ENCODE data around the gene NTRK2. TPM values are rescaled to one million over a fixed set of nuclear protein-coding genes. Genes with fewer than 3 reads are reported as not detected.

NTRK2 gene
- total RNA-seq, 2 experiments from 2014 or later, result 0.06 TPM; not detected in 1

GRCh38 chr9:84829997-84830696 lies 160.6 kb downstream of the NTRK2 start:
- no peak for DNase-seq (ENCODE audit: low spot score)
- Histone ChIP-seq H2AFZ (ENCODE audit: low read length) (no peak overlapping the region), H3K9me3 (ENCODE audit: low read length) (no peaks in the 10 kb centered on the region), H4K20me1 (ENCODE audit: insufficient read depth, low read length) (no peaks in the 10 kb centered on the region), H3K4me1 (ENCODE audit: insufficient read depth, low read length, poor library complexity, severe bottlenecking) (no peaks in the 10 kb centered on the region), H3K4me3 (ENCODE audit: low read depth, low read length, poor library complexity, severe bottlenecking) (no peak overlapping the region), H3K4me2 (ENCODE audit: low read length) (no peak overlapping the region), H3K9me2 (ENCODE audit: insufficient read depth, low read length) (no peaks in the 10 kb centered on the region), H3K79me2 (ENCODE audit: insufficient read depth, low read depth, low read length) (no peaks in the 10 kb centered on the region), H3K36me3 (ENCODE audit: insufficient read depth, low read length) (no peaks in the 10 kb centered on the region), H3K27ac (ENCODE audit: low read depth, low read length, poor library complexity, severe bottlenecking) (no peak overlapping the region)
- no TSS peak for BruUV-seq (replicated peaks)
- CTCF ChIA-PET (ENCODE audit: unreplicated experiment), result no interaction called here
- POLR2A ChIA-PET, result no interaction called here
- TF ChIP-seq CTCF (conservative IDR thresholded peaks at IDR 0.05; ENCODE audit: low read length), result no peak
- TF ChIP-seq EZH2phosphoT487 (IDR thresholded peaks at IDR 0.05; ENCODE audit: borderline replicate concordance, low read depth, low read length), result no peak
- intact Hi-C loops (cut with micrococcal nuclease; ENCODE audit: unreplicated experiment), result no loop called here

GRCh38 chr9:84831377-84831776 lies 161.8 kb downstream of the NTRK2 start:
- Histone ChIP-seq H3K9me3 (ENCODE audit: low read length) (no peaks in the 10 kb centered on the region), H3K4me3 (ENCODE audit: low read depth, low read length, poor library complexity, severe bottlenecking) (no peak overlapping the region), H3K36me3 (ENCODE audit: insufficient read depth, low read length) (no peaks in the 10 kb centered on the region), H4K20me1 (ENCODE audit: insufficient read depth, low read length) (no peaks in the 10 kb centered on the region), H3K9me2 (ENCODE audit: insufficient read depth, low read length) (no peaks in the 10 kb centered on the region), H3K4me1 (ENCODE audit: insufficient read depth, low read length, poor library complexity, severe bottlenecking) (no peaks in the 10 kb centered on the region), H2AFZ (ENCODE audit: low read length) (no peak overlapping the region), H3K79me2 (ENCODE audit: insufficient read depth, low read depth, low read length) (no peaks in the 10 kb centered on the region), H3K4me2 (ENCODE audit: low read length) (no peak overlapping the region), H3K27ac (ENCODE audit: low read depth, low read length, poor library complexity, severe bottlenecking) (no peak overlapping the region)
- TF ChIP-seq CTCF (conservative IDR thresholded peaks at IDR 0.05; ENCODE audit: low read length) (no peak), EZH2phosphoT487 (IDR thresholded peaks at IDR 0.05; ENCODE audit: borderline replicate concordance, low read depth, low read length) (no peak)
- no peak for DNase-seq (ENCODE audit: low spot score)
- intact Hi-C loops (cut with micrococcal nuclease; ENCODE audit: unreplicated experiment), result no loop called here
- ChIA-PET CTCF (ENCODE audit: unreplicated experiment) (no interaction called here), POLR2A (interaction anchor here (0.6 kb wide), 1 partner anchor 156 kb away, joined by 4 read pairs; no protein-coding TSS in a partner anchor)
- no TSS peak for BruUV-seq (replicated peaks)

DNA sequence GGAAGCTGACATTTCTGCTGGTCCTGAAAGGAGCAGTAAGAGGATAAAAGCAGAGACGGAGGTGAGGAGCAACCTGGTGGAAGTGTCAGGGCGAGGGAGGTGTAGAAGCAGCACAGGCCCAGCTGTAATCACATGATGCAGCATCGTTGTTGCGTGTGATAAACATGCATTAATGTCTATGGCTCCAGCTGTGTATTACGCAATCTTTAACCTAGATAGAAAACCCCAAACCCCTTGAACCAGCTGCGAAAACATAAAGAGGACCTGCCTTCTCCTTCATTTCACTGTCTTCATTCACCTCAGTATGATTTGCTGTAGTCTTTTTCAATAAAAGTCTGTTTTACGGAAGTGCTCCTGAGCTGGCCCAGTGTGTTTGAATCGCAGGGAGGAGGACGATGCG lies 162.9 kb downstream of the NTRK2 start:
- no TSS peak for BruUV-seq (replicated peaks)
- no peak for TF ChIP-seq CTCF (conservative IDR thresholded peaks at IDR 0.05; ENCODE audit: low read length)
- no peak for DNase-seq (ENCODE audit: low spot score)
- ChIA-PET CTCF (ENCODE audit: unreplicated experiment) (no interaction called here), POLR2A (no interaction called here)
- H4K20me1 ChIP-seq (ENCODE audit: insufficient read depth, low read length), result no peaks in the 10 kb centered on the region
- H2AFZ ChIP-seq (ENCODE audit: low read length), result no peak overlapping the region
- H3K36me3 ChIP-seq (ENCODE audit: insufficient read depth, low read length), result no peaks in the 10 kb centered on the region
- H3K79me2 ChIP-seq (ENCODE audit: insufficient read depth, low read depth, low read length), result no peaks in the 10 kb centered on the region
- H3K4me3 ChIP-seq (ENCODE audit: low read depth, low read length, poor library complexity, severe bottlenecking), result no peak overlapping the region
- H3K27ac ChIP-seq (ENCODE audit: low read depth, low read length, poor library complexity, severe bottlenecking), result no peak overlapping the region
- intact Hi-C loops (cut with micrococcal nuclease; ENCODE audit: unreplicated experiment), result no loop called here
- H3K4me2 ChIP-seq (ENCODE audit: low read length), result no peak overlapping the region
- H3K9me3 ChIP-seq (ENCODE audit: low read length), result no peaks in the 10 kb centered on the region
- H3K4me1 ChIP-seq (ENCODE audit: insufficient read depth, low read length, poor library complexity, severe bottlenecking), result no peaks in the 10 kb centered on the region
- no peaks in the 10 kb centered on the region for H3K9me2 ChIP-seq (ENCODE audit: insufficient read depth, low read length)

Measured in OCI-LY7 (cell line).